Upper lobe of left lung (tissue), 6 donors: Measurements from ENCODE around the gene HDHD5. TPM values are rescaled to one million over a fixed set of nuclear protein-coding genes. Genes with fewer than 3 reads are reported as not detected.
A peak's percentile ranks its signal among the peaks of the same experiment; 100 is the strongest.

ENCODE experiments used
- ATAC-seq, 2 donors: fragments of 200-7000 bp; cut with Tn5 transposase; one replicate each; pipeline ENCODE4 v1.9.1; 2022; ENCODE audit warnings: mild to moderate bottlenecking in 2 of 2, moderate library complexity in 2 of 2; ENCODE audit not compliant: low FRiP score in 2 of 2
- DNase-seq, 2 donors: peaks; one replicate each; pipeline ENCODE4 v3.0.0-alpha.2; 2019 to 2020
- H3K27ac ChIP-seq, 4 donors: fragments of 200-600 bp; sonication (generic); one replicate each; pipeline ENCODE4 v1.5.1; 2016 to 2019
- H3K27me3 ChIP-seq, 4 donors: fragments of 200-600 bp; sonication (generic); one replicate each; pipeline ENCODE4 v1.5.1; 2017 to 2019
- H3K36me3 ChIP-seq, 4 donors: fragments of 200-600 bp; sonication (generic); one replicate each; pipeline ENCODE4 v1.5.1; 2016 to 2019
- H3K4me1 ChIP-seq, 4 donors: fragments of 200-600 bp; sonication (generic); one replicate each; pipeline ENCODE4 v1.5.1; 2018 to 2019
- H3K4me3 ChIP-seq, 4 donors: fragments of 200-600 bp; sonication (generic); one replicate each; pipeline ENCODE4 v1.5.1; 2017 to 2019; ENCODE audit warnings: mild to moderate bottlenecking in 2 of 4, moderate library complexity in 1 of 4
- H3K9me3 ChIP-seq, 4 donors: fragments of 200-600 bp; sonication (generic); one replicate each; pipeline ENCODE4 v1.5.1; 2018 to 2019
- CTCF ChIP-seq, 6 experiments: fragments of 450-650 bp in 4 of 6; fragments of 200-600 bp in 2 of 6; sonication (generic) in 2 of 6; IDR thresholded peaks; one replicate each; pipeline ENCODE4 v1.5.1; 2016 to 2019; ENCODE audit warnings: antibody characterized with exemption in 6 of 6
- EP300 ChIP-seq, 4 donors: sonication (generic); formaldehyde crosslinking; IDR thresholded peaks; one replicate each; pipeline ENCODE4 v1.5.1; 2017; ENCODE audit warnings: antibody characterized with exemption in 4 of 4, control low read depth in 2 of 4
- POLR2A ChIP-seq, 4 donors: fragments of 450-650 bp; IDR thresholded peaks; one replicate each; pipeline ENCODE4 v1.5.1; 2016 to 2017; ENCODE audit warnings: antibody characterized with exemption in 4 of 4, mild to moderate bottlenecking in 2 of 4
- POLR2AphosphoS5 ChIP-seq, 2 donors: sonication (generic); formaldehyde crosslinking; IDR thresholded peaks; one replicate each; pipeline ENCODE4 v1.5.1; 2017; ENCODE audit warnings: antibody characterized with exemption in 2 of 2
- WGBS, 2 donors: methylation state at CpG; one replicate each; pipeline ENCODE4 v1.1.5; 2017 to 2018; 5-methylcytosine and 5-hydroxymethylcytosine counted together
- total RNA-seq, 6 donors: library from RNA; depleted of rRNA in 4 of 6; stranded (reverse); fragments of >200 nt in 4 of 6; gene quantifications; one replicate each; pipeline versions ENCODE4 v1.1.0 to v1.2.1, GENCODE V29; 2016 to 2021
- donor health status: DM: no; HTN: no; CAD: no; lungs with moderate emphysema.
- donor health status: DM: no; HTN: yes; CAD: no; lungs with severe emphysema.

Gene HDHD5
- total RNA-seq, 6 donors from 2014 or later: 28.0 to 47.1 (median 34.3) TPM

GRCh38 chr22:17098379-17098819 lies 60.7 kb downstream of the HDHD5 start:
- no peak for TF ChIP-seq CTCF (IDR thresholded peaks at IDR 0.05)
- TF ChIP-seq POLR2AphosphoS5 (IDR thresholded peaks at IDR 0.05): peak; percentile 23 to 58
- no peak for TF ChIP-seq POLR2A (IDR thresholded peaks at IDR 0.05)
- ATAC-seq (peak; percentile 51 to 80), DNase-seq (no peak)
- H3K4me3 ChIP-seq: no peak overlapping the region
- WGBS, 2 donors: 44 to 59% methylated on average over 7 of the region's 7 CpGs
- H3K4me1 ChIP-seq: peaks cover 8 to 30% (median 17%) of the 10 kb centered on the region in 4 donors
- H3K36me3 ChIP-seq: peaks cover 33 to 64% (median 57%) of the 10 kb centered on the region in 4 donors
- no peaks in the 10 kb centered on the region for H3K9me3 ChIP-seq
- no peaks in the 10 kb centered on the region for H3K27me3 ChIP-seq
- peak overlapping the region in 3 of 4 donors; percentile 49 to 71 (median 64) for H3K27ac ChIP-seq

DNA sequence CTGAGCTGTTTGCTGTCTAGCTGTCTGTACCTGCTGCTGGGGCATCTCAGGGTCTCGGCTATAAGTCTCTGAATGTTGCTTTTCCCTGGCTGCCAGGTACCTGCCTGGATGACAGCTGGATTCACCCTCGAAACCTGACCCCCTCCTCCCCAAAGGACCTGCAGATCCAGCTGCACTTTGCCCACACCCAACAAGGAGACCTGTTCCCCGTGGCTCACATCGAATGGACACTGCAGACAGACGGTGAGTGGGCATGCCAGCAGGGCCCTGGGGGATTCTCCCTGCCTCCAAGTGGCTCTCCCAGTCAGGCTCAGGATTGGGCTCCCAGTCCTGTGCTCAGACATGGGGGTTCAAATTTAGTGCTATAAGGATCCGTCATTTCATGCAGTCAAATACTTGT lies 61.4 kb downstream of the HDHD5 start:
- DNase-seq (peak in 1 of 2 donors; percentile 17), ATAC-seq (no peak)
- Histone ChIP-seq H3K27ac (peak overlapping the region; percentile 8 to 71 (median 56)), H3K4me3 (no peak overlapping the region), H3K9me3 (no peaks in the 10 kb centered on the region), H3K4me1 (peaks cover 8 to 30% (median 17%) of the 10 kb centered on the region in 4 donors), H3K27me3 (no peaks in the 10 kb centered on the region), H3K36me3 (peaks cover 26 to 57% (median 50%) of the 10 kb centered on the region in 4 donors)
- TF ChIP-seq POLR2A (IDR thresholded peaks at IDR 0.05): no peak
- TF ChIP-seq CTCF (IDR thresholded peaks at IDR 0.05): no peak
- TF ChIP-seq EP300 (IDR thresholded peaks at IDR 0.05): no peak
- no peak for TF ChIP-seq POLR2AphosphoS5 (IDR thresholded peaks at IDR 0.05)
- WGBS, 2 donors: 91 to 95% methylated on average over 2 to 6 of the region's 6 CpGs

- H3K9me3 ChIP-seq: no peaks in the 10 kb centered on the region
- peaks cover 22 to 50% (median 44%) of the 10 kb centered on the region in 4 donors for H3K36me3 ChIP-seq
- H3K4me3 ChIP-seq: no peak overlapping the region
- no peak for DNase-seq
- no peak for TF ChIP-seq EP300 (IDR thresholded peaks at IDR 0.05)
- no peak for TF ChIP-seq CTCF (IDR thresholded peaks at IDR 0.05)
- TF ChIP-seq POLR2A (IDR thresholded peaks at IDR 0.05): no peak
- no peak for TF ChIP-seq POLR2AphosphoS5 (IDR thresholded peaks at IDR 0.05)
- H3K27ac ChIP-seq: peak overlapping the region in 3 of 4 donors; percentile 0 to 64 (median 6)
- H3K4me1 ChIP-seq: peaks cover 8 to 30% (median 17%) of the 10 kb centered on the region in 4 donors
- H3K27me3 ChIP-seq: no peaks in the 10 kb centered on the region
- no peak for ATAC-seq
- WGBS, 2 donors: 72 to 91% methylated on average over 6 of the region's 6 CpGs
Measured at GRCh38 chr22:17097062-17097461, 62.0 kb downstream of the HDHD5 start.

- 91 to 96% methylated on average over 6 to 7 of the region's 7 CpGs for WGBS, 2 donors
- Histone ChIP-seq H3K27me3 (no peaks in the 10 kb centered on the region), H3K4me3 (no peak overlapping the region), H3K36me3 (peaks cover 16 to 40% (median 34%) of the 10 kb centered on the region in 4 donors), H3K9me3 (no peaks in the 10 kb centered on the region), H3K4me1 (peaks cover 2 to 26% (median 18%) of the 10 kb centered on the region in 4 donors), H3K27ac (peak overlapping the region in 1 of 4 donors; percentile 37)
- no peak for DNase-seq
- no peak for ATAC-seq
- TF ChIP-seq CTCF (IDR thresholded peaks at IDR 0.05): no peak
- TF ChIP-seq EP300 (IDR thresholded peaks at IDR 0.05): no peak
- TF ChIP-seq POLR2A (IDR thresholded peaks at IDR 0.05): no peak
- no peak for TF ChIP-seq POLR2AphosphoS5 (IDR thresholded peaks at IDR 0.05)
Measured at GRCh38 chr22:17096071-17096470, 63.0 kb downstream of the HDHD5 start.

DNA sequence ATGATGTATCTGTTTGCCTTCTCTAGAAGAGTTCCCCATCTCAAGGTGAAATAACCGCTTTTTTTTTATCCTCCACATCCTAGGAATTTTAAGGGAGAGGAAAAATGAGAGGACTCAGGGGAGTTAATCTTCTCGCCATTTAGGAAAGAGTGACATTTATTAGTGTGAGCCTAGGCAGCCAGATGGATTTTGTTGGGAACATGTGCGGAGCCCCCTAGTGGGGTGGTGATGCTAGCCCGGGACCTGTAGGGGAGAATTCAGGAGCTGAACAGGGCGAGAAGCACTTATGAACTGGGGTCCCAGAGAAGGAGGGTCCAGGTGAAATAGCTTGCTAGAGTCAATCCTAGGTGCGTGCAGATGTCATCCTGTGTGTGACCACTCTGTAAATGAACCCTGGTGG lies 63.5 kb downstream of the HDHD5 start:
- TF ChIP-seq CTCF (IDR thresholded peaks at IDR 0.05): peak in 1 of 6 experiments; percentile 7
- no peak for TF ChIP-seq EP300 (IDR thresholded peaks at IDR 0.05)
- Histone ChIP-seq H3K27me3 (no peaks in the 10 kb centered on the region), H3K4me1 (peaks cover 2 to 30% (median 18%) of the 10 kb centered on the region in 4 donors), H3K4me3 (no peak overlapping the region), H3K9me3 (no peaks in the 10 kb centered on the region), H3K27ac (peak overlapping the region in 1 of 4 donors; percentile 37), H3K36me3 (peaks cover 14 to 35% (median 29%) of the 10 kb centered on the region in 4 donors)
- WGBS, 2 donors: 82 to 93% methylated on average over 6 of the region's 6 CpGs
- no peak for ATAC-seq
- no peak for DNase-seq
